ENCODE measurements around the gene FAM149A.
A peak's percentile ranks its signal among the peaks of the same experiment; 100 is the strongest.

FAM149A gene

GRCh38 chr4:186202490-186203140 is 98.1 kb downstream of the FAM149A start:
- DNase-seq (ENCODE audit: low read depth in 2 of 2), result no peak

- DNase-seq (ENCODE audit: low read depth in 2 of 2), result no peak
These were observed 98.9 kb downstream of the FAM149A start for GRCh38 chr4:186203406-186203805.

- peak in 1 of 2 donors; percentile 39 for DNase-seq (ENCODE audit: low read depth in 2 of 2)
These were observed 99.6 kb downstream of the FAM149A start for GRCh38 chr4:186204103-186204559.

- DNase-seq (ENCODE audit: low read depth in 2 of 2), result no peak
These were observed 100.2 kb downstream of the FAM149A start for GRCh38 chr4:186204686-186205085.

- no peak for DNase-seq (ENCODE audit: low read depth in 2 of 2)
These were observed 100.7 kb downstream of the FAM149A start for GRCh38 chr4:186205156-186205555.

GRCh38 chr4:186216465-186217024 is 112.0 kb downstream of the FAM149A start:
- no peak for DNase-seq (ENCODE audit: low read depth in 2 of 2)

GRCh38 chr4:186217733-186218293 is 113.3 kb downstream of the FAM149A start:
- no peak for DNase-seq (ENCODE audit: low read depth in 2 of 2)

- no peak for DNase-seq (ENCODE audit: low read depth in 2 of 2)
These were observed 117.1 kb downstream of the FAM149A start for GRCh38 chr4:186221624-186222023.
